Activated CD8-positive, alpha-beta memory T cell treated with anti-CD3 and anti-CD28 coated beads, Interleukin-2, amount 50 U/mL, for 1 hour (primary cell): ENCODE results near the gene DENND2C.

Experiments used
- DNase-seq: peaks from one replicate; pipeline ENCODE4 v3.0.0-alpha.2; 2020; ENCODE audit errors: extremely low read depth

Gene DENND2C, protein sequence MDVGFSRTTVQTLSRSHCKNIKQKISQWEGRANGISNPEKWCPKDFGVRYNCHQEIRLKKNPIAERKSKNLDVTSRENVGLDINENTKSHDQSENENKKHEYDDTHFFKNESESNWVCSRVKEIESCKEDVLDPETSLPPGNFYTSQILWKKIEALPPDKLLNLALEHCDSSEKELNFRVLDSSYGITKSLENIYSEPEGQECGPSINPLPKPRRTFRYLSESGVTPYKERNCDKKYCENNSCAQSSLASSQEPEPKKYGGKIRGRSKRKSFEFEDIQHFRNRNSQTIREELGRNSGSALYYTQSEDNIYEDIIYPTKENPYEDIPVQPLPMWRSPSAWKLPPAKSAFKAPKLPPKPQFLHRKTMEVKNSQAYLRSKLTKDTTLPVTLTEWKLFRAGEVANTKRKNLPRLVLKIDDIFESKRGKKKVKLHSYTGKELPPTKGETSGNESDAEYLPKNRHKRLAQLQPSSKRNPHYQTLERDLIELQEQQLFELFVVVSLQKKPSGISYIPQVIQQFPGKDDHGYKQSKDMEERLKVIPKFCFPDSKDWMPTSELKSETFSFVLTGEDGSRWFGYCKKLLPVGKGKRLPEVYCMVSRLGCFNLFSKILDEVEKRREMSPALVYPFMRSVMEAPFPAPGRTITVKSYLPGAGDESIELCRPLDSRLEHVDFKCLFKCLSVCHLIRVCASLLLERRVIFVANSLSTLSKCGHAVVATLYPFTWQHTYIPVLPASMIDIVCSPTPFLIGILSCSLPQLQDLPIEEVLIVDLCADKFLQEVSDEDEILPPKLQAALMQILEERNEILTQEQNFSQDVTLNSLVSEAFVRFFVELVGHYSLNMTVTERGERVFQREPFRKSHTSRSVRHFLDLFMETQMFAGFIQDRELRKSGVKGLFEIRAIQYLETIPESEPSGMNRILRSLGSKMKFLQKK

GRCh38 chr1:114669562-114670082 lies at the start of gene DENND2C:
Gene DENND2C (minus strand): TSS chr1:114670049. CDS start chr1:114625984, 44,065 bp downstream.
- no peak for DNase-seq

DNA sequence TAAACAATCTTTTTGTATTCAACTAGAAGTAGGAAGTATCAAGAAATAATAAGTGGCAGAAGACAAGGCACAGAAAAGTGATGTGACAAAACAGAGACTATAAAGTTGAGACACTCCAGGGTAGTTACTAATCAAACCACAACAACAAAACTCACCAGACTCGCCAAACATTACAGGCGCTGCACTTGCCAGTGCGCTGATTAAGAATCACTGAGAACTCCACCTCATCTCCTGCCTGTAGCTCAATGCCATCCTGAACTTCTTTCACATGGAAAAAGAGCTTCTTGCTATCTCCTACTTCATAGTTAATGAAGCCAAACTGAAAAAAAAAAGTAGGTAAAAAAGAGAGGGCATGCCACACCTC lies 49.6 kb upstream of the DENND2C start:
- no peak for DNase-seq

- DNase-seq: no peak
These were observed 49.0 kb upstream of the DENND2C start for GRCh38 chr1:114718661-114719423.

DNA sequence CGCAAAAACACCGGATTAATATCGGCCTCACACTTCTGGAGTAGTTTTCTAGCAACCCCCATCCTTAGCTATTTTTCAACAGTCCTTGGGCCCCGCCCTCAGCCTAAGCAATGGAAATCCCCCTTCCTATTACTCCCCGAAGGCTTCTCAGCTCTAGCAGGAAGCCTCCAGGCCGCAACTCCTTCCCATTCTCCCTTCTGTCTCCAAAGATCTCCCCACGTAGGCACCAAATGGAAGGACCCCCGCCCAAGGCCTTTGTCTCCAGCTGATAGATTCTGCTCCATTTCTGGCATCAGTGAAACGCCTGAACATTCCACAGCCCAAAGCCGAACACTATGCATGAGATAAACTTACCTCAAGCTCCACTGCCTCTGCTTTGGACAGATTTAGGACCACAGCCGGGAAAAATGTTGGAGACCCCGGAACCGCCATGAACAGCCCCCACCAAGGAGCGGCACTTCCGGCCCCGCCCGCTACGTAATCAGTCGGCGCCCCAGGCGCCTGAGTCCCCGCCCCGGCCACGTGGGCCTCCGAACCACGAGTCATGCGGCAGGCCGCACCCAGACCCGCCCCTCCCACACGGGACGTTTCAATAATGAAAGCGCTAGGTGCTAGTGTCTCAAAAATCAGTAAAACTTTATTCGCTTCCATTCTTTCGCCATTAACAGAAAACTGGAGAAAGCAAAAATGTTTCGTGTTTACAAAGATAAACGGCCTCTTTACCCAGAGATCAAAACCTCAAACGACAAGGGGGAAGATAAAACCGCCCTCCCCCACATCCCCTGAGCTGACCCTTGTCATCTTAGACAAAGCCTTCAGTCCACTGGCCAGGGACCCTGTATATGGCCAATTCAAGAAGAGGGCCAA lies 46.7 kb upstream of the DENND2C start, which contains the start of gene NRAS:
Gene NRAS, minus strand, starts transcription at position 468 of the 867 bp plus-strand sequence. CDS start 611 bp downstream, outside the sequence.
- DNase-seq: peak; percentile 85

- no peak for DNase-seq
These were observed 46.1 kb upstream of the DENND2C start for GRCh38 chr1:114715952-114716303.

- no peak for DNase-seq
These were observed 43.1 kb upstream of the DENND2C start for GRCh38 chr1:114712977-114713376.

DNA sequence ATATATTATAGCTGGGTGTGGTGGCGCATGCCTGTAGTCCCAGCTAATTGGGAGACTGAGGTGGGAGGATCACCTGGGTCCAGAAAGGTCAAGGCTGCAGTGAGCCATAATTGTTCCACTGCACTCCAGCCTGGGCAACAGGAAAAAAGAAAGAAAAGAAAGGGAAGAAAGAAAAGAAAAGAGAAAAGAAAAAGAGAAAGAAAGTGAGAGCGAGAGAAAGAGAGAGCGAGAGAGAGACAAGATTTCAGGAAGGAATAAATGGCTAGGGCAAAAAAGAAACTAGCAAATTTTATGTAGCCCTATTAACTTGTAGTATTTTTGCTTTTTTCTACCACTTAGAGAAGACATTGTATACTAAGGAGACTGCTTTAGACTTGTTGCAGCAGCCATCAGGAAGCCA lies 40.5 kb upstream of the DENND2C start:
- no peak for DNase-seq

GRCh38 chr1:114707604-114708003 lies 37.8 kb upstream of the DENND2C start:
- no peak for DNase-seq

GRCh38 chr1:114703242-114703641 lies 33.4 kb upstream of the DENND2C start:
- no peak for DNase-seq

GRCh38 chr1:114702737-114703136 lies 32.9 kb upstream of the DENND2C start:
- no peak for DNase-seq

DNA sequence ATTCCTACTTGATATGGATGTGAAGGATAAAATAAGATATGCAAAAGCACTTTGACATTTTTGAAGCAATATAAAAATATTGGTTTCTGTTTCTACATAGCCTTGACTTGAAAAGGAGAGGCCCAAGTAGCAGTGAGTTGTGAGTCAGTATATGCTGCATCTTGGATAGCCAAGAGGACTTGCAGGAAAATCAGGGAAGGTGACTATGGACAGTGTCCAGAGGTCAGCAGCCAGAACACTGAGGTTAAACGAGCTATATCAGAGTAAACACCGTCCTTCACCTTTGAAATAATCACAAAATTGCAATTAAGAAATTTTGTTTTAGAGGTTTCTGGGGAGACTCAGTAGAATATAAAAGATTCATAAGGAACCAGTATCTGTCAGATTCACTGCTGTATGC lies 32.1 kb upstream of the DENND2C start:
- no peak for DNase-seq

- DNase-seq: no peak
These were observed 30.3 kb upstream of the DENND2C start for GRCh38 chr1:114700036-114700600.

- no peak for DNase-seq
These were observed 27.0 kb upstream of the DENND2C start for GRCh38 chr1:114696810-114697209.

GRCh38 chr1:114695430-114696058 lies 25.7 kb upstream of the DENND2C start, which contains the start of gene AMPD1:
Gene AMPD1 (minus strand): TSS chr1:114695546. CDS start chr1:114695471, 75 bp downstream.
- no peak for DNase-seq

- no peak for DNase-seq
These were observed 24.9 kb upstream of the DENND2C start for GRCh38 chr1:114694540-114695310.

- DNase-seq: no peak
These were observed 23.1 kb upstream of the DENND2C start for GRCh38 chr1:114692947-114693346.

- no peak for DNase-seq
These were observed 21.2 kb upstream of the DENND2C start for GRCh38 chr1:114691061-114691460.

- DNase-seq: no peak
These were observed 20.3 kb upstream of the DENND2C start for GRCh38 chr1:114690148-114690547.

GRCh38 chr1:114688526-114688925 lies 18.7 kb upstream of the DENND2C start:
- no peak for DNase-seq
